Activated T-cell treated with anti-CD3 and anti-CD28 coated beads, Interleukin-2, amount 50 U/mL, for 48 hours (primary cell): ENCODE measurements around the gene EXOC3L2.
A peak's percentile ranks its signal among the peaks of the same experiment; 100 is the strongest.

Experiments
- DNase-seq, 2 experiments: peaks; one replicate each; pipeline ENCODE4 v3.0.0-alpha.2; 2020

The EXOC3L2 gene

GRCh38 chr19:45178262-45179071 lies 66.7 kb downstream of the EXOC3L2 start, which contains the start of gene BLOC1S3:
Gene BLOC1S3 (plus strand): TSS chr19:45178784. CDS start chr19:45179297, 513 bp downstream.
- peak; percentile 100 for DNase-seq

GRCh38 chr19:45177817-45178261 lies 67.4 kb downstream of the EXOC3L2 start, which contains the start of gene TRAPPC6A:
Gene TRAPPC6A (minus strand): TSS chr19:45178237. CDS start chr19:45178218, 19 bp downstream.
- DNase-seq: no peak

GRCh38 chr19:45175515-45176345 lies 69.5 kb downstream of the EXOC3L2 start:
- no peak for DNase-seq

GRCh38 chr19:45173816-45174215 lies 71.4 kb downstream of the EXOC3L2 start:
- DNase-seq: no peak

GRCh38 chr19:45172611-45173208 lies 72.5 kb downstream of the EXOC3L2 start:
- DNase-seq: no peak

- DNase-seq: no peak
These were observed 73.0 kb downstream of the EXOC3L2 start for GRCh38 chr19:45172173-45172572.

GRCh38 chr19:45171211-45171623 lies 74.0 kb downstream of the EXOC3L2 start:
- peak in 1 of 2 experiments; percentile 54 for DNase-seq

GRCh38 chr19:45170146-45171106 lies 74.8 kb downstream of the EXOC3L2 start:
- DNase-seq: no peak

- no peak for DNase-seq
These were observed 75.6 kb downstream of the EXOC3L2 start for GRCh38 chr19:45169602-45170001.

- DNase-seq: no peak
These were observed 76.3 kb downstream of the EXOC3L2 start for GRCh38 chr19:45168767-45169351.

GRCh38 chr19:45166723-45167252 lies 78.4 kb downstream of the EXOC3L2 start:
- DNase-seq: no peak

GRCh38 chr19:45164577-45165335 lies 80.5 kb downstream of the EXOC3L2 start:
- DNase-seq: peak; percentile 57 to 75

- no peak for DNase-seq
These were observed 81.3 kb downstream of the EXOC3L2 start for GRCh38 chr19:45163751-45164460.

- DNase-seq: no peak
These were observed 82.1 kb downstream of the EXOC3L2 start for GRCh38 chr19:45163156-45163555.

GRCh38 chr19:45162608-45163143 lies 82.5 kb downstream of the EXOC3L2 start:
- DNase-seq: no peak
